Epithelial cell of esophagus (primary cell): ENCODE measurements around the gene ACOX2.

Source experiments
- DNase-seq: peaks from one replicate; pipeline ENCODE4 v3.0.0; 2010; ENCODE audit warnings: low read depth
- H3K4me3 ChIP-seq: 2 replicates; pipeline ENCODE4 v1.5.1; 2011; ENCODE audit warnings: mild to moderate bottlenecking, low read length, control low read depth
- TF ChIP-seq, protein P1 (sequence below): IDR thresholded peaks from 2 replicates; pipeline ENCODE4 v1.5.1; 2011; ENCODE audit warnings: low read depth, mild to moderate bottlenecking, low read length, control low read depth, inconsistent platforms; ENCODE audit not compliant: insufficient read depth; ENCODE audit errors: missing control alignments

ACOX2 gene

DNA sequence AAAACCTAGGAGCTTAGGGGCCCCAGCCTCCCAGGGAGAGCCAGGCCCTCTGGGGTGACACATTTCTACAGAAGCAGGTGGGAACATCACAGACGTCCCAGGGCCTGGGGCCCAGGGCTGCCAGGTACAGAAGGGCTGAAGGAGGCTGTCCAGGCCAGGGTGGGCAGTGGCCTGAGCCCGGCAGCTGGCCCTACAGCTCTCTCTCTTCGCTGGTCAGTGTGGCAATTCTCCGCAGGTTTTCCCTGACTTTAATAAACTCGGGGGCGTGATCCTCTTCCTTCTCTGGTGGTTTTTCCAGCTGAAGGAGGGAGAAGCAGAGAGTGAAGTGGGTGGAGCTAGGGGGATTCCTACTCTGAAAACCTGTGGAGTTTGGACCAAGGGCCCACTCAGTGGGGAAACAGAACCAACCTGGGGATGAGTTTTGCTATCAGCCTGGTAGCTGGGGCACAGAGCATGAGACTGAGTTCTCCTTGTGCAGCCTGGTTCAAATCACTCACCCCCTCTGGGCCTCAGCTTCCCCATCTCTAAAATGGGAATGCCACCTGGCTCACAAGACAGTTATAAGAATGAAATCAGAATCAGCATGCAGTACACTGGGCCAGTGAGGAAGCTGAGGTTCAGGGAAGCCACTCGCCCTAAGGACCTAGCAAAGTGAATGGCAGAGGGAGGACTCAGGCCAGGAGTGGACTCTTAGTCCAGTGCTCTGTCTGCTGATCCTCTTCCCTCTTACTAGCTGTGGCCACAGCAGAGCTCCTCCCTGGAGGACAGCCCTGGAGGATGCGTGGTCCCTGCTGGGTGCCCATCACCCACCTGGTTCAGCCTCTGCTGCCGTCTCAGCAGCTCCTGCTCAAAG, 29.6 kb upstream of the ACOX2 start:
- TF ChIP-seq, protein P1, sequence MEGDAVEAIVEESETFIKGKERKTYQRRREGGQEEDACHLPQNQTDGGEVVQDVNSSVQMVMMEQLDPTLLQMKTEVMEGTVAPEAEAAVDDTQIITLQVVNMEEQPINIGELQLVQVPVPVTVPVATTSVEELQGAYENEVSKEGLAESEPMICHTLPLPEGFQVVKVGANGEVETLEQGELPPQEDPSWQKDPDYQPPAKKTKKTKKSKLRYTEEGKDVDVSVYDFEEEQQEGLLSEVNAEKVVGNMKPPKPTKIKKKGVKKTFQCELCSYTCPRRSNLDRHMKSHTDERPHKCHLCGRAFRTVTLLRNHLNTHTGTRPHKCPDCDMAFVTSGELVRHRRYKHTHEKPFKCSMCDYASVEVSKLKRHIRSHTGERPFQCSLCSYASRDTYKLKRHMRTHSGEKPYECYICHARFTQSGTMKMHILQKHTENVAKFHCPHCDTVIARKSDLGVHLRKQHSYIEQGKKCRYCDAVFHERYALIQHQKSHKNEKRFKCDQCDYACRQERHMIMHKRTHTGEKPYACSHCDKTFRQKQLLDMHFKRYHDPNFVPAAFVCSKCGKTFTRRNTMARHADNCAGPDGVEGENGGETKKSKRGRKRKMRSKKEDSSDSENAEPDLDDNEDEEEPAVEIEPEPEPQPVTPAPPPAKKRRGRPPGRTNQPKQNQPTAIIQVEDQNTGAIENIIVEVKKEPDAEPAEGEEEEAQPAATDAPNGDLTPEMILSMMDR: no peak
- DNase-seq: no peak
- H3K4me3 ChIP-seq: no peak overlapping the region

- no peak overlapping the region for H3K4me3 ChIP-seq
- TF ChIP-seq, protein P1: no peak
- DNase-seq: no peak
Measured at GRCh38 chr3:58565621-58566397, 28.8 kb upstream of the ACOX2 start.

DNA sequence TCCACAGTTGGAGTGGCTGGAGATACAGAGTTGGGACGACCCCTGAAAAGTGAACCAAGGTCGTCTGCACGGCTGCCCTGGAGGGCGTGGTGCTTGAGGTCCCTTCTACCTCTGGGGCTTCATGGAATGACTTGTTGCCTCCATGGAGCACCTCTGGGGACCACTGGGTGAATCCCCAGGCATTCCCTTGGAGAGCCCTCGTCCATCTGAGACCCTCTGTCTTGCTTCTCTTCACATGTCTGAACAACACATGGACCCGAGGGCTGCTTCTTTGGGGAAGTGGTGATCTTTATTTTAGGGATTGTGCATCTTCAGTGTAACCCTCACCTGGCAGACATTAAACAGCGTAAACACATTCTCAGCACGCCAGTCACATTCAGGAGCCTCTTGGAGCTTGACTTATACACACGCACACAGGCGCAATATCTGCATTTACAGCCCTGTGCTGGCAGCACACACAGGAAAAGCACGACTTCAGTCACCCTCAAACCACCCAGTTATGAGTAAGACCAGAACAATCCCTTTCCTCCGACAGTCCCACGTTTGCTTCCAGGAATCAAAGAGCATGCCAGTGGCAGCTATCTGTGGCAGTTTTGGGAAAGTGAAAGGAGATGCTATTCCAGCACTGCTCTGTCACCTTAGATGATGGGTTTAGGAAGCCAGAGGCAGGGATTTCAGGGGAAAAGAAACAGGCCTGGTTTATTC, 27.6 kb upstream of the ACOX2 start:
- DNase-seq: peak; percentile 72
- TF ChIP-seq, protein P1: no peak
- no peak overlapping the region for H3K4me3 ChIP-seq

GRCh38 chr3:58564054-58564453, 27.1 kb upstream of the ACOX2 start:
- TF ChIP-seq, protein P1: no peak
- no peak for DNase-seq
- no peak overlapping the region for H3K4me3 ChIP-seq

DNA sequence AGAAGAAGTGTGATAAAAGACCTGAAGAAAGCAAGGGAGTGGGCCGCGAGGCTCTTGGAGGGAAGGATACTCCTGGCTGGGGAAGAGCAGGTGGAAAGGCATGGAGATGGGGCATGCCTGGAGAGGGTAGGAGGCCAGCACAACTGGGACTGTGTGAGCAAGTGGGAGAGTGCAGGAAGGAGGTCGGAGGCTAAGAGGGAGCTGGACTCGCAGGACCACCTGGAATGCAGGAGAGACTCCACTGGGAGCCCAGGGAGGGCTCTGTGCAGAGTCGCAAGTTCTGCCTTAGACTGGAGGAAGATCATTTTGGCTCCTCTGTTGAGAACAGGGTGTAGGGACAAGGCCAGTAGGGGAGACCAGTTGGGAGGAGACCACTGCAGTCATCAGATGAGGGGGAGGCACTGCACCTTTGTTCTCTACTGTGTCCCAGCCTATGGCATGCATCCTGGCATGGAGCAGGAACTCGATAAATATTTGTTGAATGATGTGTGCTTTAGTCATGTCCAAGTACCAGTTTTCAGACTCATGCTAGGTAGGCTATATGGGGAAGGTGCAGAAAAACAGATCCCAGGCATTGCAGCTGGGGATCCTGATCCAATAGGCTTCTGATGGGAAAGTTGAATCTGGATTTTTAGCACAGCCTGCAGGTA, 26.5 kb upstream of the ACOX2 start:
- DNase-seq: peak; percentile 62
- H3K4me3 ChIP-seq: no peak overlapping the region

GRCh38 chr3:58562498-58562897, 25.5 kb upstream of the ACOX2 start:
- DNase-seq: no peak
- no peak overlapping the region for H3K4me3 ChIP-seq
- TF ChIP-seq, protein P1: no peak

More for the DNA sequence above, 26.5 kb upstream of the ACOX2 start:
- TF ChIP-seq, protein P1: no peak
